Smooth muscle cell (in vitro differentiated cells): Measurements from ENCODE around the gene CRTC3. TPM values are rescaled to one million over a fixed set of nuclear protein-coding genes. Genes with fewer than 3 reads are reported as not detected.

Source experiments
- DNase-seq: peaks from one replicate; lab custom pipeline; 2025; ENCODE audit not compliant: unreplicated experiment; lab: John Stamatoyannopoulos, UW
- H2AFZ ChIP-seq: fragments of 200-600 bp; sonication (generic); 2 replicates; pipeline ENCODE4 v1.6.0; 2016; ENCODE audit warnings: antibody characterized with exemption, low read depth, mild to moderate bottlenecking
- H3F3A ChIP-seq: fragments of 200-600 bp; sonication (generic); 2 replicates; pipeline ENCODE4 v1.6.0; 2017; ENCODE audit warnings: antibody characterized with exemption, low read depth
- H3K27ac ChIP-seq: fragments of 200-600 bp; sonication (generic); 2 replicates; pipeline ENCODE4 v1.5.1; 2016; ENCODE audit warnings: low read depth, mild to moderate bottlenecking
- H3K27me3 ChIP-seq: fragments of 200-600 bp; sonication (generic); 2 replicates; pipeline ENCODE4 v1.6.1; 2016; ENCODE audit warnings: low read depth, mild to moderate bottlenecking
- H3K36me3 ChIP-seq: fragments of 200-600 bp; sonication (generic); 2 replicates; pipeline ENCODE4 v1.5.1; 2016; ENCODE audit warnings: low read depth
- H3K4me1 ChIP-seq: fragments of 200-600 bp; sonication (generic); 2 replicates; pipeline ENCODE4 v1.5.1; 2016; ENCODE audit warnings: low read depth
- H3K4me2 ChIP-seq: fragments of 200-600 bp; sonication (generic); 2 replicates; pipeline ENCODE4 v1.6.0; 2016; ENCODE audit warnings: mild to moderate bottlenecking
- H3K4me3 ChIP-seq: fragments of 200-600 bp; sonication (generic); 2 replicates; pipeline ENCODE4 v1.5.1; 2016; ENCODE audit warnings: mild to moderate bottlenecking
- H3K79me2 ChIP-seq: fragments of 200-600 bp; sonication (generic); 2 replicates; pipeline ENCODE4 v1.6.0; 2016; ENCODE audit warnings: low read depth, mild to moderate bottlenecking
- H3K9ac ChIP-seq: fragments of 200-600 bp; sonication (generic); 2 replicates; pipeline ENCODE4 v1.6.0; 2016; ENCODE audit warnings: low read depth
- H3K9me3 ChIP-seq: fragments of 200-600 bp; sonication (generic); replicated peaks from 2 replicates; pipeline ENCODE4 v1.5.1; 2016; ENCODE audit warnings: low read depth
- H4K20me1 ChIP-seq: fragments of 200-600 bp; sonication (generic); 2 replicates; pipeline ENCODE4 v1.6.0; 2016; ENCODE audit warnings: low read depth
- WGBS: methylation state at CpG from one replicate; pipeline ENCODE4 v1.1.7; 2016; ENCODE audit warnings: low lambda C conversion rate; 5-methylcytosine and 5-hydroxymethylcytosine counted together
- polyA plus RNA-seq: library from polyadenylated mRNA; unstranded; fragments of >200 nt; fragmentation: Nextera tagmentation; extraction: Ambion mirVana; gene quantifications from 2 replicates; pipeline ENCODE4 v1.2.1, GENCODE V29; 2016
- total RNA-seq: library from RNA; depleted of rRNA; stranded (reverse); fragments of >200 nt; gene quantifications from 2 replicates; pipeline ENCODE4 v1.2.3, GENCODE V29; 2014
- TF ChIP-seq, protein P1 (sequence below): fragments of 200-600 bp; sonication (generic); IDR thresholded peaks from 2 replicates; pipeline ENCODE4 v1.5.1; 2017; ENCODE audit warnings: borderline replicate concordance, mild to moderate bottlenecking, antibody characterized with exemption; ENCODE audit not compliant: insufficient read depth, poor library complexity, severe bottlenecking

The CRTC3 gene
- total and polyA plus RNA-seq, 2 experiments from 2014 or later = 12.2 to 12.5 TPM

DNA sequence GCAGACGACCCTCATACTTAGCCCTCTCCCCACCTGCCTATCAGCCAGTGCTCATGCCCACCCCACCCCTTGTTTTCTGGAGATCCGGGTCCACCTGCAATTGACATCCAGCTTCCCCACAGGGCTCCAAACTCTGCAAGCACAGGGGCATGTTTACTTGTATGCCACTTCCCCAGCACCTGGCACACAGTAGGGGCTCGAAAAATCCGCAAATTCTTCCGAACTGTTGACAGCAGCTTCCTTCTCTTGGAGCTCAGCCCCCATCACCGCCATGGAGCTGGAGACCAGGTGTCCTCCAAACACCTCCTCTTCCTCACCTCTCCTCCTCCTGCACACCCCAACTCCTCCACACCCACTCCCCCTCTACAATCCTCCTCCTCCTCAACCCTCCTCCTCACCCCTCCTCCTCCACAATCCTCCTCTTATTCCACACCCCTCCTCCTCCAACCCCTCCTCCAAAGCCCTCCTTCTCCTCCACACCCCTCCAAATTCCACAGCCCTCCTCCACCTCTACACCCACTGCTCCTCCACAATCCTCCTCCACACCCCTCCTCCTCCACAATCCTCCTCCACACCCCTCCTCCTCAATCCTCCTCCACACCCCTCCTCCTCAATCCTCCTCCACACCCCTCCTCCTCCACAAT is 117.1 kb downstream of the CRTC3 start:
- DNase-seq = no peak
- Histone ChIP-seq H3K27ac (no peak overlapping the region), H3F3A (peaks cover 4% of the 10 kb centered on the region), H3K4me1 (no peaks in the 10 kb centered on the region), H3K9ac (no peak overlapping the region), H3K4me2 (no peak overlapping the region), H3K9me3 (no peaks in the 10 kb centered on the region), H3K4me3 (no peak overlapping the region), H3K79me2 (no peaks in the 10 kb centered on the region), H3K27me3 (no peaks in the 10 kb centered on the region), H2AFZ (no peak overlapping the region), H3K36me3 (no peaks in the 10 kb centered on the region), H4K20me1 (peaks cover 3% of the 10 kb centered on the region)
- 91% methylated on average over 6 of the region's 6 CpGs for WGBS
- TF ChIP-seq, protein P1, sequence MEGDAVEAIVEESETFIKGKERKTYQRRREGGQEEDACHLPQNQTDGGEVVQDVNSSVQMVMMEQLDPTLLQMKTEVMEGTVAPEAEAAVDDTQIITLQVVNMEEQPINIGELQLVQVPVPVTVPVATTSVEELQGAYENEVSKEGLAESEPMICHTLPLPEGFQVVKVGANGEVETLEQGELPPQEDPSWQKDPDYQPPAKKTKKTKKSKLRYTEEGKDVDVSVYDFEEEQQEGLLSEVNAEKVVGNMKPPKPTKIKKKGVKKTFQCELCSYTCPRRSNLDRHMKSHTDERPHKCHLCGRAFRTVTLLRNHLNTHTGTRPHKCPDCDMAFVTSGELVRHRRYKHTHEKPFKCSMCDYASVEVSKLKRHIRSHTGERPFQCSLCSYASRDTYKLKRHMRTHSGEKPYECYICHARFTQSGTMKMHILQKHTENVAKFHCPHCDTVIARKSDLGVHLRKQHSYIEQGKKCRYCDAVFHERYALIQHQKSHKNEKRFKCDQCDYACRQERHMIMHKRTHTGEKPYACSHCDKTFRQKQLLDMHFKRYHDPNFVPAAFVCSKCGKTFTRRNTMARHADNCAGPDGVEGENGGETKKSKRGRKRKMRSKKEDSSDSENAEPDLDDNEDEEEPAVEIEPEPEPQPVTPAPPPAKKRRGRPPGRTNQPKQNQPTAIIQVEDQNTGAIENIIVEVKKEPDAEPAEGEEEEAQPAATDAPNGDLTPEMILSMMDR = no peak

DNA sequence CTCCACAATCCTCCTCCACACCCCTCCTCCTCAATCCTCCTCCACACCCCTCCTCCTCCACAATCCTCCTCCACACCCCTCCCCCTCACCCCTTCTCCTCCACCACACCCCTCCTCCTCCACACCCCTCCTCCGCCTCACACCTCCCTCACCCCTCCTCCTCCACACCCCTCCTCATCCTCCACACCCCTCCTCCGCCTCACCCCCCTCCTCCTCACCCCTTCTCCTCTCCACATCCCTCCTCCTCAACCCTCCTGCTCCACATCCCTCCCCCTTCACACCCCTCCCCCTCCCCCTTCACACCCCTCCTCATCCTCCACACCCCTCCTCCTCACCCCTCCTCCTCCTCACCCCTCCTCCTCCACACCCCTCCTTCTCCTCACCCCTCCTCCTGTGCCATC is 117.6 kb downstream of the CRTC3 start:
- Histone ChIP-seq H3K27ac (no peak overlapping the region), H4K20me1 (peaks cover 1% of the 10 kb centered on the region), H3F3A (peaks cover 4% of the 10 kb centered on the region), H3K4me1 (no peaks in the 10 kb centered on the region), H3K36me3 (no peaks in the 10 kb centered on the region), H3K27me3 (no peaks in the 10 kb centered on the region), H3K9ac (no peak overlapping the region), H3K4me2 (no peak overlapping the region), H3K9me3 (no peaks in the 10 kb centered on the region), H2AFZ (no peak overlapping the region), H3K4me3 (no peak overlapping the region), H3K79me2 (no peaks in the 10 kb centered on the region)
- no peak for DNase-seq
- no CpG with 5 or more reads among the region's 2 CpGs for WGBS
- TF ChIP-seq, protein P1 = no peak

DNA sequence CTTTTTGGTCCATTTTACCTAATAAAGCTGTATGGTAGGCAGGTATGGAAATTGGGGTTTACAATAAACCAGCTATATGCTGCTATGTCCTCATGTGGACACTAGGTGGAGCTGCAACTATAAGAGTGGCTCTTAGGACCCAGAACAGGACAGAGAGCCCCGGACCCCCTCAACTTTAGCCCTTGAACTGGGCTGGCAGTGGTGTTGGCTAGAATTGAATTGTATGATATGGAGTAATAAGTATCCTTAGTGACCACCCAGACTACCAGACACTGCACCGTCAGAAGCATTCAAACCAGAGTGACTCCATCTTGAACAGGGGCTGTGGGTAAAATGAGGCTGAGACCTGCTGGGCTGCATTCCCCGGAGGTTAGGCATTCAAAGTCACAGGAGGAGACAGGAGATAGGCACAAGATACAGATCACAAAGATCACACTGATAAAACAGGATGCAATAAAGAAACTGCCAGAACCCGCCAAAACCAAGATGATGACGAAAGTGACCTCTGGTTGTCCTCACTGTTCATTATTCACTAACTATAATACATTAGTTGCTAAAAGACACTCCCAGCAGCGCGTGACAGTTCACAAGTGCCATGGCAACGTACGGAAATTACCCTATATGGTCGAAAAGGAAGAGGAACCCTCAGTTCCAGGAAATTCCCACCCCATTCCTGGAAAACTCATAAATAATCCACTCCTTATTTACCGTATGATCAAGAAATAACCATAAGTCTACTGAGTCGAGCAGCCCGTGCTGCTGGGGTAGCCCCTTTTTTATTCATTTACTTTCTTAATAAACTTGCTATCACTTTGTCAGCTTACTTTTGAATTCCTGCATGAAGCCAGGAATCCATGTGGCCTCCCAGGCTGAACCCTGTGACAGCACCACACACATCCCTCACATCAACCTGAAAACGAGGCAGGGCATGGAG is 118.7 kb downstream of the CRTC3 start:
- no peak for DNase-seq
- Histone ChIP-seq H3K27me3 (no peaks in the 10 kb centered on the region), H3F3A (peaks cover 4% of the 10 kb centered on the region), H3K4me3 (no peak overlapping the region), H2AFZ (no peak overlapping the region), H3K36me3 (no peaks in the 10 kb centered on the region), H3K27ac (no peak overlapping the region), H3K9ac (no peak overlapping the region), H4K20me1 (no peaks in the 10 kb centered on the region), H3K9me3 (no peaks in the 10 kb centered on the region), H3K79me2 (no peaks in the 10 kb centered on the region), H3K4me2 (no peak overlapping the region), H3K4me1 (no peaks in the 10 kb centered on the region)
- WGBS = 54% methylated on average over 14 of the region's 14 CpGs
- TF ChIP-seq, protein P1 = peak; percentile 98
